Epithelial cell of esophagus (primary cell): ENCODE measurements around the gene ZNF366.

ENCODE experiments used
- DNase-seq: peaks from one replicate; pipeline ENCODE4 v3.0.0; 2010; ENCODE audit warnings: low read depth
- H3K4me3 ChIP-seq: 2 replicates; pipeline ENCODE4 v1.5.1; 2011; ENCODE audit warnings: mild to moderate bottlenecking, low read length, control low read depth
- TF ChIP-seq, protein P1 (sequence below): IDR thresholded peaks from 2 replicates; pipeline ENCODE4 v1.5.1; 2011; ENCODE audit warnings: low read depth, mild to moderate bottlenecking, low read length, control low read depth, inconsistent platforms; ENCODE audit not compliant: insufficient read depth; ENCODE audit errors: missing control alignments

ZNF366 gene

DNA sequence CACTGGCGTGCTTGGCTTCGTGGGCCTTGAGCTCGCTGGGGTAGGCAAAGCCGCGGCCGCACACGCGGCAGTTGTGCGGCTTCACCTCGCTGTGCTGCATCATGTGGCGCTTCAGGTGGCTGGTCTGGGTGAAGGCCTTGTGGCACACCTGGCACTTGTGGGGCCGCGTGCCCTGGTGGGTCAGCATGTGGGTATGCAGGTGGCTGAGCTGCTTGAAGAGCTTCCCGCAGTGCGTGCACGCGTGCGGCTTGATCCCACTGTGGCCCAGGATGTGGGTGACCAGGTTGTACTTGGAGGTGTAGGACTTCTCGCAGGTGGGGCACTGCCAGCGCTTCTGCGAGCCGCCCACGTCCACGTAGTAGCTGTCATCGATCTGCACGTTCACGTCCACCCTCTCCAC lies 46.8 kb downstream of the ZNF366 start:
- TF ChIP-seq, protein P1, sequence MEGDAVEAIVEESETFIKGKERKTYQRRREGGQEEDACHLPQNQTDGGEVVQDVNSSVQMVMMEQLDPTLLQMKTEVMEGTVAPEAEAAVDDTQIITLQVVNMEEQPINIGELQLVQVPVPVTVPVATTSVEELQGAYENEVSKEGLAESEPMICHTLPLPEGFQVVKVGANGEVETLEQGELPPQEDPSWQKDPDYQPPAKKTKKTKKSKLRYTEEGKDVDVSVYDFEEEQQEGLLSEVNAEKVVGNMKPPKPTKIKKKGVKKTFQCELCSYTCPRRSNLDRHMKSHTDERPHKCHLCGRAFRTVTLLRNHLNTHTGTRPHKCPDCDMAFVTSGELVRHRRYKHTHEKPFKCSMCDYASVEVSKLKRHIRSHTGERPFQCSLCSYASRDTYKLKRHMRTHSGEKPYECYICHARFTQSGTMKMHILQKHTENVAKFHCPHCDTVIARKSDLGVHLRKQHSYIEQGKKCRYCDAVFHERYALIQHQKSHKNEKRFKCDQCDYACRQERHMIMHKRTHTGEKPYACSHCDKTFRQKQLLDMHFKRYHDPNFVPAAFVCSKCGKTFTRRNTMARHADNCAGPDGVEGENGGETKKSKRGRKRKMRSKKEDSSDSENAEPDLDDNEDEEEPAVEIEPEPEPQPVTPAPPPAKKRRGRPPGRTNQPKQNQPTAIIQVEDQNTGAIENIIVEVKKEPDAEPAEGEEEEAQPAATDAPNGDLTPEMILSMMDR: no peak
- no peak overlapping the region for H3K4me3 ChIP-seq
- DNase-seq: no peak

DNA sequence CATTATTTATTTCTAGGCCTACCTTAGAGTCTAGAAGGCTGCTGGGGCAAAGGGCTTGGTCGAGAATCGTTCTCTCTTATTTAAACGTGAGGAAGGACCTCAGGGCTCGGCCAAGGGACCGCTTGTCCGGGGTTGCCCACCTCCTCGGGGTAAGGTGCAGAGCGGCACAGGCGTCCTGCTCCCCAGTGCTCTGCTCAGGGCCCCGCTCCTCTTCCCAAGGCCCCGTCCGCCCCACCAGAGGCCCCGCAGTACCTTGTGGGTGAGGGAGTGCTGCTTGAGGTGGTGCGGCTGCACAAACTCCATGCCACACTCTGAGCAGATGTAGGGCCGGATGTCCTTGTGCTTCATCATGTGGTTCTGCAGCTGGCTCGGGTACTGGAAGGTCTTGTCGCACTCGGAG lies 47.3 kb downstream of the ZNF366 start:
- no peak overlapping the region for H3K4me3 ChIP-seq
- TF ChIP-seq, protein P1: no peak
- no peak for DNase-seq

DNA sequence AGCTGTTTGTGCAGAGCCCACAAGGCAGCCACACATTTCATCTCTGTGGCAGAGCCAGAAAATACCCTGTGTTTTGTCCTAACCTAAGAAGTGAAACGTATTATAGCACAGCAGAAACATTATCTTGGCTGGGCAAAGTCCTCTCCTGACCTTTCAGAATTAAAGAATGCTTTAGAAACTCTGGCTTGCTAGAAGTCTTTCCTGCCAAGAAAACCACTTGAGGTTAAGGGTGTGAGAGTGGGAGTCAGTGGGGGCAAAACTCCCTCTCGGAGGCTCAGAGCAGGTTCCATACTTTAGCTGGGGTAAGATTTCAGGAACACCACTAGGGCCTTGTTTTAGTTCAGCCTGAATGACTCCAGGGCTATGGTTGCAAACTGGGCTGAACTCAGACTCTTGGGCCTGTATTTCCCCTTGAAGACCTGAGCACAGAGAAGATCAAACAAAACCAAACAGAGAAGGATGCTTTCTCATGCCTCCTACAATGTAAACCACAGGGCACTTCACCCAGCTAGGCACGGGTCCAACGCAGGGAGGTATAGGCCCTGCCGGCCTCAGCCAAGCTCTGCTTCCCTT lies 48.0 kb downstream of the ZNF366 start:
- TF ChIP-seq, protein P1: no peak
- no peak overlapping the region for H3K4me3 ChIP-seq
- no peak for DNase-seq

DNA sequence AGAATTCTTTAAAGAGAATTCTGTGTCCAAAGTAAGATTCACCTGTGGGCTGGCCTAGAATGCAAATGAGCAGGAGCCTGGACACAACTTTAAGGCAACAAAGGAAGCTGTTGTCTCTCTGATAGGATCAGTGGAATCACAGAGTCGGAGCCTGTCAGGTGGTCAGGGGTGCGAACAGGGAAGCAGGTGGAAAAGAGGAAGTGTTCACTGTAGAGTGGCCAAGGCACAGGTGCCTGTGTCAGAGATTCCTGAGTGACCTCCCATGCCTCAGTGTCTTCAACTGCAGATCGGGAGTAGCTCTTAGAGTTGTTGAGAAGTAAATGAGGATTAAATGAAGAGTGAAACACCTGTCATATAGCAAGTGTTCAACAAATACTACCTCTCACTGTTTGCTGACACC lies 48.8 kb downstream of the ZNF366 start:
- no peak for DNase-seq
- no peak overlapping the region for H3K4me3 ChIP-seq
- TF ChIP-seq, protein P1: no peak

DNA sequence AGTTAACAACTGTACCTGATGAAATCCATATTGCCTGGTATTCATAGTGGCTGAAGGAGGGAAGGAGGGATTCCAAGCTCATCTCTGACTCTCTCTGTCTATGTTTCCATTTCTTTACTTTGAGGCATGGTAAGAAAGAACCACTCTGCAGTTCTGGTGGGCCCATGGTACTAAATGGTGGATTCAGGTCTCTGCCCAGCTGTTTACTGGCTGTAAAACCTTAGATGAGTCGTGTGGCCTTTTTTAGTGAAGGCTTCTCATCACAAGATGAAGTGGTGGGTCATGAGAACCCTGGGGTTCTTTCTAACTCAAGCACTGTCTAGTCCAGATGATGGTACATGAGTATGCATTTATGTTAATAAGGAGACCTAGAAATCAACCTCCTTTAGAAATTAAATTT lies 49.7 kb downstream of the ZNF366 start:
- no peak for DNase-seq
- TF ChIP-seq, protein P1: no peak
- no peak overlapping the region for H3K4me3 ChIP-seq

DNA sequence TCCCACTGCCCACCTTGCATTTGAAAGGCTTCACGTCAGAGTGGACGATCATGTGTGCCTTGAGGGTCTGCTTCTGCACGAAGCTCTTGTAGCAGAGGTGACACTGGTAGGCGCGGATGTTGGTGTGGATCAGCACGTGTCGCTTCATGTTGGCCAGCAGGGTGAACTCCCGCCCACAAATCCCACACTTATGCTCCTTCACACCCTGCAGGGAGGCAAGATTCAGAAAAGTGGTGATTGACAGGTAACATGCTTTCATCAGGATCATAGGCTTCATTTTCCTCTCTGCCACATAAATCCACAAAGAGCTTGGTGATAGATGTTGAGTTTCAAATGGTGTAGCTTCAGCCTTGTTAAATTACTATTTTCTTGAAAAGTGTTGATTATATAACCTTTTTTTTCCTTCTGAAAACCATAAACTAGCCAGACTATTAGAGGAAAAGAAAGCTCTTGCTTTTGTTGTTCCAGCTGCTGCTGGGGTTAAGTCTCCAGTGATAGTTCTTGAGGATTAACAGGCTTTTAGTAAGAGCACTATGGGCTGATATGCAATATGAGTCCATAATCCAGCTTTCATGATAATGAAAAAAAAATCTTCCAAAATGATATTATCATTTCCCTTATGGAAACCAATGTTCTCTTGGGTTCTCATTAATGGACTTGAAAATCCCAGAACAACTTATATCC lies 50.7 kb downstream of the ZNF366 start:
- TF ChIP-seq, protein P1: no peak

DNA sequence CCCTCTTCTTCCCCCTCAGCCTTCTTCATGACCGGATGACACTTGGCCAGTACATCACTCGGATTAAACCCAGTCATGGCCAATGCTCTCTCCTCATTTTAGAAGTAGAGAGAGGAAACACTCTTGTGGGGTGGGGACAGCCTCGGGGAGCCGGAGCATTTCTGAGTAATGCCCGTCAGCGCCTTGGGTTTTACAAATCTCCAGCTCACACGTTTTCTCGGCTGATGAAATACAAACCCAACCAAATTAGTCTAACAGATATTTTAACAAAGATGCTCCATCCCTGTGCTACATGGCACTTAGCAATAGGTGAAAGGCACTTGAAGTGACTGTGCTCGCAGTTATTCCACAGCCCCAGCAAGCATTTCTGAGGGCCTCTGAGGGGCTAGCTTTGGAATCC lies 51.7 kb downstream of the ZNF366 start:
- TF ChIP-seq, protein P1: no peak
- no peak for DNase-seq
- no peak overlapping the region for H3K4me3 ChIP-seq

More for the DNA sequence above, 50.7 kb downstream of the ZNF366 start:
- DNase-seq: no peak
- no peak overlapping the region for H3K4me3 ChIP-seq
